GM20000 (cell line): ENCODE data around the gene MYRIP.

Experiments
- DNase-seq: peaks from one replicate; pipeline ENCODE4 v3.0.0; 2012; ENCODE audit warnings: low spot score
- CTCF ChIP-seq: IDR thresholded peaks from 2 replicates; pipeline ENCODE4 v1.5.1; 2012; ENCODE audit warnings: mild to moderate bottlenecking, control low read depth; ENCODE audit errors: extremely low read depth, missing control alignments

The MYRIP gene

GRCh38 chr3:40189118-40189517 is 379.7 kb downstream of the MYRIP start:
- no peak for DNase-seq
- no peak for TF ChIP-seq CTCF

- DNase-seq, result no peak
- TF ChIP-seq CTCF, result no peak
Observed at GRCh38 chr3:40190056-40190455, 380.6 kb downstream of the MYRIP start.

GRCh38 chr3:40191251-40191650 is 381.8 kb downstream of the MYRIP start:
- DNase-seq, result no peak
- TF ChIP-seq CTCF, result no peak

GRCh38 chr3:40191850-40192448 is 382.5 kb downstream of the MYRIP start:
- peak; percentile 66 for DNase-seq
- peak; percentile 85 for TF ChIP-seq CTCF

- TF ChIP-seq CTCF, result no peak
- no peak for DNase-seq
Observed at GRCh38 chr3:40192628-40193027, 383.2 kb downstream of the MYRIP start.

GRCh38 chr3:40196966-40197365 is 387.6 kb downstream of the MYRIP start:
- TF ChIP-seq CTCF, result no peak
- no peak for DNase-seq

GRCh38 chr3:40200692-40201316 is 391.4 kb downstream of the MYRIP start:
- no peak for TF ChIP-seq CTCF
- DNase-seq, result no peak
